GM12878 (cell line): ENCODE measurements around the gene PSPC1. TPM values are rescaled to one million over a fixed set of nuclear protein-coding genes. Genes with fewer than 3 reads are reported as not detected.

Experiments
- ATAC-seq: fragments of 200-7000 bp; cut with Tn5 transposase; 3 replicates; pipeline ENCODE4 v1.9.1; 2020; ENCODE audit warnings: mild to moderate bottlenecking, moderate library complexity
- BruUV-seq: library from RNA; stranded (reverse); fragments of 400-500 nt; replicated peaks from 2 replicates; lab custom pipeline; 2021; lab: Mats Ljungman, UMichigan
- CTCF ChIA-PET: fragments of 300-600 bp; sonication (Branson Sonifier 250); formaldehyde crosslinking; extraction: SDS; loops from one replicate; lab custom pipeline; 2021; ENCODE audit warnings: inconsistent platforms; lab: Yijun Ruan, JAX
- POLR2A ChIA-PET: fragments of 350-600 bp; formaldehyde crosslinking; extraction: SDS; loops from one replicate; lab custom pipeline; 2021; ENCODE audit warnings: inconsistent platforms; lab: Charles Lee
- RAD21 ChIA-PET: fragments of 300-600 bp; sonication (Branson Sonifier 250); formaldehyde crosslinking; loops from one replicate; lab custom pipeline; 2023; ENCODE audit warnings: antibody characterized with exemption; ENCODE audit not compliant: unreplicated experiment; lab: Charles Lee
- SMC1A ChIA-PET: fragments of 300-600 bp; sonication (Branson Sonifier 250); formaldehyde crosslinking; loops from one replicate; lab custom pipeline; 2023; ENCODE audit not compliant: unreplicated experiment, uncharacterized antibody; lab: Charles Lee
- DNase-seq: peaks from one replicate; pipeline ENCODE4 v3.0.0-alpha.2; 2011; ENCODE audit warnings: low read depth, low spot score
- FAIRE-seq: peaks from 3 replicates; lab custom pipeline; 2011; peaks lifted over from hg19 to GRCh38; lab: Jason Lieb, UNC
- H2AFZ ChIP-seq: 2 replicates; pipeline ENCODE4 v1.6.0; 2011; ENCODE audit warnings: low read depth, low read length, control low read depth; ENCODE audit not compliant: control insufficient read depth
- H3K27ac ChIP-seq: 2 replicates; pipeline ENCODE4 v1.5.1; 2011; ENCODE audit warnings: control low read depth; ENCODE audit not compliant: control insufficient read depth, insufficient read depth
- H3K27me3 ChIP-seq, 2 experiments: replicated peaks in 1 of 2; 2 replicates each; pipeline versions ENCODE4 v1.6.0 to v1.6.1; 2011; ENCODE audit warnings: low read length in 1 of 2; ENCODE audit not compliant: control insufficient read depth in 2 of 2, insufficient read depth in 2 of 2
- H3K36me3 ChIP-seq, 2 experiments: 2 replicates each; pipeline ENCODE4 v1.5.1; 2011; ENCODE audit warnings: low read length in 1 of 2; ENCODE audit not compliant: control insufficient read depth in 2 of 2, insufficient read depth in 2 of 2
- H3K4me1 ChIP-seq: 2 replicates; pipeline ENCODE4 v1.6.1; 2011; ENCODE audit warnings: mild to moderate bottlenecking, low read length, moderate library complexity, mixed read lengths; ENCODE audit not compliant: control insufficient read depth, insufficient read depth
- H3K4me2 ChIP-seq: 2 replicates; pipeline ENCODE4 v1.6.0; 2011; ENCODE audit warnings: control low read depth; ENCODE audit not compliant: control insufficient read depth, insufficient read depth
- H3K4me3 ChIP-seq: fragments of 200-600 bp; sonication (generic); 2 replicates; pipeline ENCODE4 v1.5.1; 2016
- H3K79me2 ChIP-seq: 2 replicates; pipeline ENCODE4 v1.6.0; 2011; ENCODE audit warnings: low read length; ENCODE audit not compliant: control insufficient read depth, insufficient read depth
- H3K9ac ChIP-seq: 2 replicates; pipeline ENCODE4 v1.8.0; 2011; ENCODE audit warnings: low read length, control low read depth, mixed read lengths; ENCODE audit not compliant: control insufficient read depth, insufficient read depth
- H3K9me3 ChIP-seq: replicated peaks from 3 replicates; pipeline ENCODE4 v1.5.1; 2011; ENCODE audit warnings: mild to moderate bottlenecking, low read length; ENCODE audit not compliant: control insufficient read depth, insufficient read depth
- H4K20me1 ChIP-seq: 2 replicates; pipeline ENCODE4 v1.6.0; 2011; ENCODE audit not compliant: control insufficient read depth, insufficient read depth
- POU2F2 ChIP-seq: IDR thresholded peaks from 3 replicates; pipeline ENCODE4 v1.6.1; 2011; ENCODE audit warnings: low read depth, mild to moderate bottlenecking, low read length, borderline replicate concordance
- WGBS: methylation state at CpG from one replicate; pipeline ENCODE4 v1.1.6; 2016; ENCODE audit warnings: low lambda C conversion rate; ENCODE audit not compliant: insufficient replicate concordance, insufficient coverage; ENCODE audit errors: missing lambda C conversion rate; 5-methylcytosine and 5-hydroxymethylcytosine counted together
- in situ Hi-C: fragments of 300-500 bp; cut with MboI; formaldehyde crosslinking; loops from 9 replicates; pipeline ENCODE4 v1.14.3; 2018; ENCODE audit warnings: mixed read lengths
- intact Hi-C: fragments of 100-400 bp; cut with micrococcal nuclease; formaldehyde crosslinking; loops from one replicate; pipeline ENCODE4 v1.14.2; 2022; ENCODE audit not compliant: unreplicated experiment
- polyA plus RNA-seq, 11 experiments: library from polyadenylated mRNA; depleted of rRNA in 4 of 11; unstranded in 6 of 11; stranded (reverse) in 5 of 11; fragments of >200 nt; fragmentation: Nextera tagmentation in 4 of 11; fragmentation: Illumina TruSeq in 1 of 11; extraction: Ambion mirVana in 4 of 11; extraction: Trizol in 1 of 11; gene quantifications; 1 replicate in 1 of 11; 2 replicates in 10 of 11; pipeline versions ENCODE4 v1.2.1 to v1.2.3, GENCODE V29; 2011 to 2016; ENCODE audit warnings: inconsistent platforms in 2 of 11, missing spikeins in 2 of 11, low read depth in 1 of 11
- total RNA-seq, 4 experiments: library from RNA; depleted of rRNA in 3 of 4; stranded (reverse); fragments of >200 nt in 3 of 4; fragmentation: Illumina TruSeq in 1 of 4; extraction: Trizol in 1 of 4; gene quantifications; 2 replicates each; pipeline versions ENCODE4 v1.2.1 to v1.2.3, GENCODE V29; 2013 to 2021
- TF ChIP-seq, protein P1 (sequence below): fragments of 450-650 bp; IDR thresholded peaks from 2 replicates; pipeline ENCODE4 v1.6.1; 2016; ENCODE audit warnings: mild to moderate bottlenecking, moderate library complexity, borderline replicate concordance
- TF ChIP-seq, protein P2 (sequence below): fragments of 450-650 bp; IDR thresholded peaks from 2 replicates; pipeline ENCODE4 v1.6.1; 2016; ENCODE audit warnings: mild to moderate bottlenecking
- TF ChIP-seq, protein P3 (sequence below): IDR thresholded peaks from 2 replicates; pipeline ENCODE4 v1.6.1; 2012; ENCODE audit warnings: low read length, inconsistent platforms
- TF ChIP-seq, protein P4 (sequence below): IDR thresholded peaks from 2 replicates; pipeline ENCODE4 v1.6.1; 2012; ENCODE audit warnings: low read depth, low read length, improper control_type of control experiment

The PSPC1 gene
- total and polyA plus RNA-seq, 10 of the 15 experiments (the other 5 are each of a cell fraction or from before 2014, with no cell fraction given) = 17.7 to 76.3 (median 66.8) TPM

GRCh38 chr13:19766591-19766990, 16.2 kb downstream of the PSPC1 start (continued):
- TF ChIP-seq, protein P1, sequence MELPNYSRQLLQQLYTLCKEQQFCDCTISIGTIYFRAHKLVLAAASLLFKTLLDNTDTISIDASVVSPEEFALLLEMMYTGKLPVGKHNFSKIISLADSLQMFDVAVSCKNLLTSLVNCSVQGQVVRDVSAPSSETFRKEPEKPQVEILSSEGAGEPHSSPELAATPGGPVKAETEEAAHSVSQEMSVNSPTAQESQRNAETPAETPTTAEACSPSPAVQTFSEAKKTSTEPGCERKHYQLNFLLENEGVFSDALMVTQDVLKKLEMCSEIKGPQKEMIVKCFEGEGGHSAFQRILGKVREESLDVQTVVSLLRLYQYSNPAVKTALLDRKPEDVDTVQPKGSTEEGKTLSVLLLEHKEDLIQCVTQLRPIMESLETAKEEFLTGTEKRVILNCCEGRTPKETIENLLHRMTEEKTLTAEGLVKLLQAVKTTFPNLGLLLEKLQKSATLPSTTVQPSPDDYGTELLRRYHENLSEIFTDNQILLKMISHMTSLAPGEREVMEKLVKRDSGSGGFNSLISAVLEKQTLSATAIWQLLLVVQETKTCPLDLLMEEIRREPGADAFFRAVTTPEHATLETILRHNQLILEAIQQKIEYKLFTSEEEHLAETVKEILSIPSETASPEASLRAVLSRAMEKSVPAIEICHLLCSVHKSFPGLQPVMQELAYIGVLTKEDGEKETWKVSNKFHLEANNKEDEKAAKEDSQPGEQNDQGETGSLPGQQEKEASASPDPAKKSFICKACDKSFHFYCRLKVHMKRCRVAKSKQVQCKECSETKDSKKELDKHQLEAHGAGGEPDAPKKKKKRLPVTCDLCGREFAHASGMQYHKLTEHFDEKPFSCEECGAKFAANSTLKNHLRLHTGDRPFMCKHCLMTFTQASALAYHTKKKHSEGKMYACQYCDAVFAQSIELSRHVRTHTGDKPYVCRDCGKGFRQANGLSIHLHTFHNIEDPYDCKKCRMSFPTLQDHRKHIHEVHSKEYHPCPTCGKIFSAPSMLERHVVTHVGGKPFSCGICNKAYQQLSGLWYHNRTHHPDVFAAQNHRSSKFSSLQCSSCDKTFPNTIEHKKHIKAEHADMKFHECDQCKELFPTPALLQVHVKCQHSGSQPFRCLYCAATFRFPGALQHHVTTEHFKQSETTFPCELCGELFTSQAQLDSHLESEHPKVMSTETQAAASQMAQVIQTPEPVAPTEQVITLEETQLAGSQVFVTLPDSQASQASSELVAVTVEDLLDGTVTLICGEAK = no peak

- H3K27ac ChIP-seq = no peak overlapping the region
- RAD21 ChIA-PET = no interaction called here
- intact Hi-C loops = loop anchor here (10.0 kb wide), 2 partner anchors 61 to 201 kb away; no protein-coding TSS in a partner anchor
- POLR2A ChIA-PET = interaction anchor here (0.6 kb wide), 1 partner anchor 81 kb away, joined by 3 read pairs; no protein-coding TSS in a partner anchor
- TF ChIP-seq POU2F2 = no peak
- TF ChIP-seq, protein P2, sequence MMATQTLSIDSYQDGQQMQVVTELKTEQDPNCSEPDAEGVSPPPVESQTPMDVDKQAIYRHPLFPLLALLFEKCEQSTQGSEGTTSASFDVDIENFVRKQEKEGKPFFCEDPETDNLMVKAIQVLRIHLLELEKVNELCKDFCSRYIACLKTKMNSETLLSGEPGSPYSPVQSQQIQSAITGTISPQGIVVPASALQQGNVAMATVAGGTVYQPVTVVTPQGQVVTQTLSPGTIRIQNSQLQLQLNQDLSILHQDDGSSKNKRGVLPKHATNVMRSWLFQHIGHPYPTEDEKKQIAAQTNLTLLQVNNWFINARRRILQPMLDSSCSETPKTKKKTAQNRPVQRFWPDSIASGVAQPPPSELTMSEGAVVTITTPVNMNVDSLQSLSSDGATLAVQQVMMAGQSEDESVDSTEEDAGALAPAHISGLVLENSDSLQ = no peak
- TF ChIP-seq, protein P3, sequence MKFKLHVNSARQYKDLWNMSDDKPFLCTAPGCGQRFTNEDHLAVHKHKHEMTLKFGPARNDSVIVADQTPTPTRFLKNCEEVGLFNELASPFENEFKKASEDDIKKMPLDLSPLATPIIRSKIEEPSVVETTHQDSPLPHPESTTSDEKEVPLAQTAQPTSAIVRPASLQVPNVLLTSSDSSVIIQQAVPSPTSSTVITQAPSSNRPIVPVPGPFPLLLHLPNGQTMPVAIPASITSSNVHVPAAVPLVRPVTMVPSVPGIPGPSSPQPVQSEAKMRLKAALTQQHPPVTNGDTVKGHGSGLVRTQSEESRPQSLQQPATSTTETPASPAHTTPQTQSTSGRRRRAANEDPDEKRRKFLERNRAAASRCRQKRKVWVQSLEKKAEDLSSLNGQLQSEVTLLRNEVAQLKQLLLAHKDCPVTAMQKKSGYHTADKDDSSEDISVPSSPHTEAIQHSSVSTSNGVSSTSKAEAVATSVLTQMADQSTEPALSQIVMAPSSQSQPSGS = no peak
- TF ChIP-seq, protein P4, sequence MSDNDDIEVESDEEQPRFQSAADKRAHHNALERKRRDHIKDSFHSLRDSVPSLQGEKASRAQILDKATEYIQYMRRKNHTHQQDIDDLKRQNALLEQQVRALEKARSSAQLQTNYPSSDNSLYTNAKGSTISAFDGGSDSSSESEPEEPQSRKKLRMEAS = no peak
- TF ChIP-seq, all 136 proteins: peak for 0
- Histone ChIP-seq H3K79me2 (peaks cover 75% of the 10 kb centered on the region), H3K4me2 (no peak overlapping the region), H3K9ac (no peak overlapping the region), H3K36me3 (peaks cover 3 to 20% of the 10 kb centered on the region in 2 experiments; a peak in 3 of 4 replicates), H3K27me3 (no peaks in the 10 kb centered on the region), H3K9me3 (no peaks in the 10 kb centered on the region), H3K4me3 (no peak overlapping the region), H2AFZ (no peak overlapping the region), H4K20me1 (no peaks in the 10 kb centered on the region), H3K4me1 (no peaks in the 10 kb centered on the region)
- no TSS peak for BruUV-seq
- CTCF ChIA-PET = no interaction called here
- 54% methylated on average over 2 of the region's 2 CpGs for WGBS
- FAIRE-seq (no peak), DNase-seq (no peak), ATAC-seq (no peak)
- SMC1A ChIA-PET = interaction anchor here (0.7 kb wide), 1 partner anchor 17 kb away, joined by 3 read pairs; no protein-coding TSS in a partner anchor
- in situ Hi-C loops = no loop called here
Observed at GRCh38 chr13:19764237-19764636, 18.5 kb downstream of the PSPC1 start.
